ENCODE results near the gene PAIP2.

Gene PAIP2

DNA sequence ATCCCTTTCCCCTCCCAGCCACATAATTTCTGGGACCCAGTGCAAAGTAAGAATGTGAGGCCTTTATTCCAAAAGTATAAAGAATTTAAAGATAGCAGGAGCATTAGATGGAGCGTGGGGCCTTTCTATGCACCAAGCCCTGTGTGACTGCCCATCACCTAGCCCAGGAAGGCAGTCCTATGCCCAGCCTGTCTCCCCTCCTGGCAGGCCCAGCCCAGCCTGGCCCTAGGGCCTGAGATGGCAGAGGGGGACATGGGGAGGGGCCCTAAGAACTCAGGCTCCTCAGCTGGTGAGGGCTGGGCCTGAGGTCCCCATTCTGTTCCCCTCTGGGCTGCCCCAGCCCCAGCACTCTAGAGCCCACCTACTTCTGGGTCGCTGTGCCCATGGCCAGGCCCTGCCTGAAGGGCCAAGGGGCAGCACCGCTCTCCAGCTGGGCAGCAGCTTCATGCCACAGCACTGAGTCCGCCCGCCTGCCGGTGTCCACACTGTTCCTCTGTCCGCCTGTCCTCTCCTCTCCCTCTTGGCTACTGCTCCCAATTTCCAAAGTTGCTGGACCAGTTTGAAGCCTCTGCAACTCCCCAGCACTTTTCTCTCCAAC lies 42.4 kb downstream of the PAIP2 start:
- peak overlapping the region; percentile 62 for H3K9ac ChIP-seq (ENCODE audit: low read length)
- no peak overlapping the region for H3K23ac ChIP-seq (ENCODE audit: low read length in 2 of 2)
- H3K27ac ChIP-seq (ENCODE audit: low read length, poor library complexity, severe bottlenecking) = no peak overlapping the region
- H3K79me1 ChIP-seq (replicated peaks; ENCODE audit: low read length, poor library complexity, severe bottlenecking) = no peaks in the 10 kb centered on the region
- peaks cover 0 to under 1% of the 10 kb centered on the region in 2 experiments for H3K36me3 ChIP-seq (ENCODE audit: control insufficient read depth in 1 of 2, insufficient read depth in 2 of 2, low read depth in 1 of 2, low read length in 2 of 2)
- H2BK120ac ChIP-seq (ENCODE audit: low read depth, low read length) = no peak overlapping the region
- H3K4ac ChIP-seq (ENCODE audit: low read depth in 1 of 2, low read length in 2 of 2) = no peak overlapping the region
- no peaks in the 10 kb centered on the region for H3K9me3 ChIP-seq (ENCODE audit: control insufficient read depth, low read length)
- no peak overlapping the region for H2BK5ac ChIP-seq (ENCODE audit: low read depth, low read length, poor library complexity, severe bottlenecking)
- H2AK5ac ChIP-seq (ENCODE audit: low read length, severe bottlenecking) = peak overlapping the region; percentile 37
- no peak for DNase-seq
- H3K4me2 ChIP-seq (ENCODE audit: low read length, poor library complexity, severe bottlenecking) = no peak overlapping the region
- no peak overlapping the region for H2BK15ac ChIP-seq (ENCODE audit: low read depth, poor library complexity, severe bottlenecking)
- H4K8ac ChIP-seq (ENCODE audit: low read length) = no peak overlapping the region
- peak overlapping the region in 1 of 2 experiments; percentile 60 for H3K4me3 ChIP-seq (ENCODE audit: insufficient read depth in 1 of 2, low read depth in 1 of 2, low read length in 2 of 2)
- H3K14ac ChIP-seq (ENCODE audit: low read length in 2 of 2) = no peak overlapping the region
- 78% methylated on average over 7 of the region's 7 CpGs for WGBS
- no peak overlapping the region for H2BK12ac ChIP-seq (ENCODE audit: low read length in 2 of 2)
- H3K4me1 ChIP-seq (ENCODE audit: control insufficient read depth, insufficient read depth, low read depth, low read length) = peaks cover 35% of the 10 kb centered on the region
- no peak overlapping the region for H2AFZ ChIP-seq (ENCODE audit: low read depth, low read length)
- H4K91ac ChIP-seq (ENCODE audit: low read length) = peak overlapping the region; percentile 11
- no peak overlapping the region for H3K18ac ChIP-seq (ENCODE audit: low read depth in 1 of 2, low read length in 2 of 2)
- H3K27me3 ChIP-seq (ENCODE audit: control insufficient read depth in 1 of 2, insufficient read depth in 1 of 2, low read length in 2 of 2) = no peaks in the 10 kb centered on the region

DNA sequence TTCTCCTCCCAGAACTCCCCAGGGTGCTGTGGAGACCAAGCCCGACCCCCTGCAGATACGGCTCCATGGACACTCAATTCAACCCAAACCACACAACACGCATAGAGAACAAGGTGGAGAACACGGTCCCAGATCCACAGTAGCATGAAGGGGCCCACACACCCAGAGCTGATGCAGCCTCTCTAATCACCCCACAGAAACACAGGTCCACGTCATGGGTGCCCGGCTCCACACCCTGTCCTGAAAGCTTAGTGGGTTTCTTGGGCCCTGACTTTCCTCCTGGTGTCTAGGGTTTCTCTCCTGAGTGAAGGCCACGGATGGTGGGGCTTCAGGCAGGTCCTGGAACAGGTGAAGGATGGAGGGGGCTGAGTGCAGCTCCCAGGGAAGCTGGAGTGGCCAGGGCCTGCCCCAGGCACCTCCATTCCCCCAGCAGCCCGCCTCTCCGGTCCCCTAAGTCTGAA lies 43.0 kb downstream of the PAIP2 start:
- H2BK15ac ChIP-seq (ENCODE audit: low read depth, poor library complexity, severe bottlenecking) = peak overlapping the region; percentile 52
- no peak overlapping the region for H2BK5ac ChIP-seq (ENCODE audit: low read depth, low read length, poor library complexity, severe bottlenecking)
- no peak overlapping the region for H3K4me2 ChIP-seq (ENCODE audit: low read length, poor library complexity, severe bottlenecking)
- H3K9ac ChIP-seq (ENCODE audit: low read length) = peak overlapping the region; percentile 62
- no peak overlapping the region for H3K27ac ChIP-seq (ENCODE audit: low read length, poor library complexity, severe bottlenecking)
- no peak overlapping the region for H4K91ac ChIP-seq (ENCODE audit: low read length)
- no peak overlapping the region for H2BK120ac ChIP-seq (ENCODE audit: low read depth, low read length)
- H3K14ac ChIP-seq (ENCODE audit: low read length in 2 of 2) = peak overlapping the region in 1 of 2 experiments; percentile 41
- 92% methylated on average over 8 of the region's 9 CpGs for WGBS
- peak overlapping the region in 1 of 2 experiments; percentile 60 for H3K4me3 ChIP-seq (ENCODE audit: insufficient read depth in 1 of 2, low read depth in 1 of 2, low read length in 2 of 2)
- DNase-seq = no peak
- H2AFZ ChIP-seq (ENCODE audit: low read depth, low read length) = no peak overlapping the region
- no peak overlapping the region for H3K23ac ChIP-seq (ENCODE audit: low read length in 2 of 2)
- H3K4me1 ChIP-seq (ENCODE audit: control insufficient read depth, insufficient read depth, low read depth, low read length) = peaks cover 35% of the 10 kb centered on the region
- H2AK5ac ChIP-seq (ENCODE audit: low read length, severe bottlenecking) = peak overlapping the region; percentile 37
- no peaks in the 10 kb centered on the region for H3K79me1 ChIP-seq (replicated peaks; ENCODE audit: low read length, poor library complexity, severe bottlenecking)
- no peak overlapping the region for H4K8ac ChIP-seq (ENCODE audit: low read length)
- H3K18ac ChIP-seq (ENCODE audit: low read depth in 1 of 2, low read length in 2 of 2) = no peak overlapping the region
- H3K9me3 ChIP-seq (ENCODE audit: control insufficient read depth, low read length) = no peaks in the 10 kb centered on the region
- no peaks in the 10 kb centered on the region for H3K27me3 ChIP-seq (ENCODE audit: control insufficient read depth in 1 of 2, insufficient read depth in 1 of 2, low read length in 2 of 2)
- no peaks in the 10 kb centered on the region for H3K36me3 ChIP-seq (ENCODE audit: control insufficient read depth in 1 of 2, insufficient read depth in 2 of 2, low read depth in 1 of 2, low read length in 2 of 2)
- H2BK12ac ChIP-seq (ENCODE audit: low read length in 2 of 2) = no peak overlapping the region
- no peak overlapping the region for H3K4ac ChIP-seq (ENCODE audit: low read depth in 1 of 2, low read length in 2 of 2)

DNA sequence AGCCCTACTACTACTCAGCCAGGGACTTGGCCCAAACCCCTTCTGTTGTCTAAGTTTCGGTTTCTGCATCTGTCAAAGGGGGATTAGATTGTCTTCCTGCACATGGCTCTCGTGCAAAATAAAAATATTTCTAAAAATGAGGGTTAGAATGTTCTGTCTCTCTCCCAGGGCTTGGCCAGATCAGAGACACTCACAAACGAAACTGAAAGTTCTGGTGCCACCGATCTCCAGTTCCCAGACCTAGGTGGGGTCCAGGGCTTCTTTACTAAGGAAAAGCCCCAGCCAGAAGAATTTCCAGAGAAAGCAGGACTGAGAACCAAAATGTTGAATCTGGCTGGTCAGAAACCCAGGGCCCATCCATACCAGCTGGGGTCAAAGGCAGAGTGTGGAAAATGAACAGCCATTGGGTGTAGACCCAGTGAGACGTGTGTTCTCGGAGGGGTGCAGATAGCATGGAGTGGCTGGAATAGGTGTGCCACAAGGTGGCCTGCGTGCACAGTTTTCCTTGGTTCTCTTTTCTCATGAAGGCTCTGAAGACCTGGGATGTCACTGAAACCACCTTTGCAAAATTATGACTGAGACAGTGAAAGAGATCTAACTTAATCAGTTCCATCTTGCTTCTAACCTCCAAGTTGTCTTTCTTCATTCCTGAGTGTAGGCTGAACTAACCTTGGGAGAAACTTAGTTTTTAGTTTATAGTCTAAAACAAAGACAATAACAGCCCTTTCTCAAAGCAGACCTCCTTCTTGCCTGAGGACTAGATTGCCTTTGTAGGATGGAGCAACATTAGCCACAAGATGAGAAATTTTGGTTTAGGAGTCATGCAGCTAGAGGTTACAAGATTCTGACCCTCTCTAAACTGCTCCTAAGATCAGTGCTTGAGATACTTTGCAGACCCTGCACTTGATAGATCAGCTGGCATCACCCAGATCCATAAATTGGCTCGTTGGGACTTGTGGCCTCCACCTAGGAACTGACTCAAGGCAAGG lies 43.7 kb downstream of the PAIP2 start:
- 89% methylated on average over 8 of the region's 8 CpGs for WGBS
- no peak overlapping the region for H3K27ac ChIP-seq (ENCODE audit: low read length, poor library complexity, severe bottlenecking)
- H2AK5ac ChIP-seq (ENCODE audit: low read length, severe bottlenecking) = no peak overlapping the region

DNA sequence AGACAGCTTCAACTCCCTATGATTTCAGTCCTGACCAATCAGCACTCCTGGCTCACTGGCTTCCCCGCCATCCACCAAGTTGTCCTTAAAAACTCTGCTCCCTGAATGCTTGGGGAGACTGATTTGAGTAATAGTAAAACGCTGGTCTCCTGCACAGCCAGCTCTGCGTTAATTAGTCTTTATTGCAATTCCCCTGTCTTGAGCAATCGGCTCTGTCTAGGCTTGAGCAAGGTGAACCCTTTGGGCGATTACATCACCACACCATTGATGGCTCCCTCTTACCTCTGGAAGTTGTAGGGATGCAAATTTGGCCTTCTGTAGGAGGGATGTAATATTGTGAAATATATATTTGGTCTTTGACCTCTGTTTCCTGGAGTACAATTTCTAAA lies 44.4 kb downstream of the PAIP2 start:
- Histone ChIP-seq H3K27me3 (ENCODE audit: control insufficient read depth in 1 of 2, insufficient read depth in 1 of 2, low read length in 2 of 2) (no peaks in the 10 kb centered on the region), H3K36me3 (ENCODE audit: control insufficient read depth in 1 of 2, insufficient read depth in 2 of 2, low read depth in 1 of 2, low read length in 2 of 2) (no peaks in the 10 kb centered on the region), H3K18ac (ENCODE audit: low read depth in 1 of 2, low read length in 2 of 2) (no peak overlapping the region), H3K9me3 (ENCODE audit: control insufficient read depth, low read length) (no peaks in the 10 kb centered on the region), H4K91ac (ENCODE audit: low read length) (no peak overlapping the region), H2AK5ac (ENCODE audit: low read length, severe bottlenecking) (no peak overlapping the region), H3K79me1 (replicated peaks; ENCODE audit: low read length, poor library complexity, severe bottlenecking) (no peaks in the 10 kb centered on the region), H2BK12ac (ENCODE audit: low read length in 2 of 2) (no peak overlapping the region), H3K27ac (ENCODE audit: low read length, poor library complexity, severe bottlenecking) (no peak overlapping the region), H3K14ac (ENCODE audit: low read length in 2 of 2) (no peak overlapping the region), H4K8ac (ENCODE audit: low read length) (no peak overlapping the region), H3K4me2 (ENCODE audit: low read length, poor library complexity, severe bottlenecking) (no peak overlapping the region), H3K4me1 (ENCODE audit: control insufficient read depth, insufficient read depth, low read depth, low read length) (peaks cover 30% of the 10 kb centered on the region), H3K9ac (ENCODE audit: low read length) (no peak overlapping the region), H2BK15ac (ENCODE audit: low read depth, poor library complexity, severe bottlenecking) (no peak overlapping the region), H3K4me3 (ENCODE audit: insufficient read depth in 1 of 2, low read depth in 1 of 2, low read length in 2 of 2) (no peak overlapping the region), H3K23ac (ENCODE audit: low read length in 2 of 2) (no peak overlapping the region), H2BK120ac (ENCODE audit: low read depth, low read length) (no peak overlapping the region), H3K4ac (ENCODE audit: low read depth in 1 of 2, low read length in 2 of 2) (no peak overlapping the region), H2AFZ (ENCODE audit: low read depth, low read length) (no peak overlapping the region), H2BK5ac (ENCODE audit: low read depth, low read length, poor library complexity, severe bottlenecking) (no peak overlapping the region)
- DNase-seq = no peak
- WGBS = 96% methylated on average over 5 of the region's 5 CpGs

More for the DNA sequence above, 43.7 kb downstream of the PAIP2 start:
- no peak overlapping the region for H3K4me2 ChIP-seq (ENCODE audit: low read length, poor library complexity, severe bottlenecking)
- H4K91ac ChIP-seq (ENCODE audit: low read length) = no peak overlapping the region
- no peak overlapping the region for H2AFZ ChIP-seq (ENCODE audit: low read depth, low read length)
- H4K8ac ChIP-seq (ENCODE audit: low read length) = no peak overlapping the region
- no peak overlapping the region for H2BK12ac ChIP-seq (ENCODE audit: low read length in 2 of 2)
- no peak overlapping the region for H2BK5ac ChIP-seq (ENCODE audit: low read depth, low read length, poor library complexity, severe bottlenecking)
- no peak overlapping the region for H2BK15ac ChIP-seq (ENCODE audit: low read depth, poor library complexity, severe bottlenecking)
- no peak overlapping the region for H3K14ac ChIP-seq (ENCODE audit: low read length in 2 of 2)
- peak overlapping the region in 1 of 2 experiments; percentile 60 for H3K4me3 ChIP-seq (ENCODE audit: insufficient read depth in 1 of 2, low read depth in 1 of 2, low read length in 2 of 2)
- no peaks in the 10 kb centered on the region for H3K27me3 ChIP-seq (ENCODE audit: control insufficient read depth in 1 of 2, insufficient read depth in 1 of 2, low read length in 2 of 2)
- peaks cover 35% of the 10 kb centered on the region for H3K4me1 ChIP-seq (ENCODE audit: control insufficient read depth, insufficient read depth, low read depth, low read length)
- H3K36me3 ChIP-seq (ENCODE audit: control insufficient read depth in 1 of 2, insufficient read depth in 2 of 2, low read depth in 1 of 2, low read length in 2 of 2) = no peaks in the 10 kb centered on the region
- no peak overlapping the region for H2BK120ac ChIP-seq (ENCODE audit: low read depth, low read length)
- peak; percentile 30 for DNase-seq
- H3K9ac ChIP-seq (ENCODE audit: low read length) = peak overlapping the region; percentile 62
- H3K4ac ChIP-seq (ENCODE audit: low read depth in 1 of 2, low read length in 2 of 2) = no peak overlapping the region
- H3K18ac ChIP-seq (ENCODE audit: low read depth in 1 of 2, low read length in 2 of 2) = no peak overlapping the region
- no peaks in the 10 kb centered on the region for H3K79me1 ChIP-seq (replicated peaks; ENCODE audit: low read length, poor library complexity, severe bottlenecking)
- no peaks in the 10 kb centered on the region for H3K9me3 ChIP-seq (ENCODE audit: control insufficient read depth, low read length)
- no peak overlapping the region for H3K23ac ChIP-seq (ENCODE audit: low read length in 2 of 2)

Measured in mesenchymal stem cell (in vitro differentiated cells and primary cell).